PC-3 (cell line): ENCODE data around the gene UBE3D. TPM values are rescaled to one million over a fixed set of nuclear protein-coding genes. Genes with fewer than 3 reads are reported as not detected.
"Not testable (repeated sequence)": the region's sequence is repeated elsewhere in the genome, so short reads cannot be mapped to it uniquely, and the experiment has no call there.

Experiments used
- ATAC-seq: fragments of 200-7000 bp; cut with Tn5 transposase; 2 replicates; pipeline ENCODE4 v1.9.1; 2020; ENCODE audit warnings: mild to moderate bottlenecking, moderate library complexity
- BruUV-seq: library from RNA; stranded (reverse); fragments of 400-500 nt; replicated peaks from 2 replicates; lab custom pipeline; 2021; lab: Mats Ljungman, UMichigan
- CTCF ChIA-PET: fragments of 300-600 bp; sonication (Branson Sonifier 250); formaldehyde crosslinking; loops from one replicate; lab custom pipeline; 2022; ENCODE audit warnings: antibody characterized with exemption; lab: Charles Lee
- POLR2A ChIA-PET: fragments of 300-600 bp; sonication (Branson Sonifier 250); formaldehyde crosslinking; loops from one replicate; lab custom pipeline; 2022; ENCODE audit warnings: antibody characterized with exemption; ENCODE audit not compliant: unreplicated experiment; lab: Charles Lee
- DNase-seq: peaks from one replicate; pipeline ENCODE4 v3.0.0-alpha.2; 2015
- H2AFZ ChIP-seq: fragments of 300-600 bp; sonication (generic); 2 replicates; pipeline ENCODE4 v1.6.0; 2016; ENCODE audit warnings: antibody characterized with exemption, low read length
- H3F3A ChIP-seq: fragments of 300-600 bp; sonication (generic); one replicate; pipeline ENCODE4 v1.6.0; 2017; ENCODE audit warnings: antibody characterized with exemption, low read length, control low read depth, mild to moderate bottlenecking; ENCODE audit not compliant: unreplicated experiment
- H3K27ac ChIP-seq: fragments of 300-600 bp; sonication (generic); 2 replicates; pipeline ENCODE4 v1.5.1; 2016; ENCODE audit warnings: mild to moderate bottlenecking, low read length
- H3K27me3 ChIP-seq: fragments of 300-600 bp; sonication (generic); 2 replicates; pipeline ENCODE4 v1.6.1; 2016; ENCODE audit warnings: low read length, mixed read lengths
- H3K36me3 ChIP-seq: fragments of 300-600 bp; sonication (generic); 2 replicates; pipeline ENCODE4 v1.6.1; 2016; ENCODE audit warnings: low read depth, mixed run types, low read length, mixed read lengths
- H3K4me1 ChIP-seq: fragments of 300-600 bp; sonication (generic); 2 replicates; pipeline ENCODE4 v1.5.1; 2016; ENCODE audit warnings: low read length; ENCODE audit not compliant: insufficient read depth
- H3K4me2 ChIP-seq: fragments of 300-600 bp; sonication (generic); 2 replicates; pipeline ENCODE4 v1.6.0; 2016; ENCODE audit warnings: low read length
- H3K4me3 ChIP-seq: fragments of 300-600 bp; sonication (generic); 2 replicates; pipeline ENCODE4 v1.5.1; 2016; ENCODE audit warnings: mild to moderate bottlenecking, low read length, mixed read lengths
- H3K79me2 ChIP-seq: fragments of 300-600 bp; sonication (generic); 2 replicates; pipeline ENCODE4 v1.6.1; 2017; ENCODE audit warnings: low read length, mixed read lengths
- H3K9ac ChIP-seq: fragments of 300-600 bp; sonication (generic); 2 replicates; pipeline ENCODE4 v1.6.0; 2016; ENCODE audit warnings: mild to moderate bottlenecking, low read length
- H3K9me2 ChIP-seq: fragments of 300-600 bp; sonication (generic); replicated peaks from 2 replicates; pipeline ENCODE4 v1.6.1; 2016; ENCODE audit warnings: mixed run types, low read length, mixed read lengths
- H3K9me3 ChIP-seq: fragments of 300-600 bp; sonication (generic); 2 replicates; pipeline ENCODE4 v1.6.1; 2016; ENCODE audit warnings: low read length, mixed read lengths
- H4K20me1 ChIP-seq: fragments of 300-600 bp; sonication (generic); 2 replicates; pipeline ENCODE4 v1.6.1; 2016; ENCODE audit warnings: low read length, mixed read lengths
- CTCF ChIP-seq: fragments of 300-600 bp; sonication (generic); conservative IDR thresholded peaks from 2 replicates; pipeline ENCODE4 v1.5.1; 2017; ENCODE audit warnings: antibody characterized with exemption, low read depth, mild to moderate bottlenecking, low read length
- EZH2 ChIP-seq: fragments of 300-600 bp; sonication (generic); IDR thresholded peaks from one replicate; pipeline ENCODE4 v1.6.1; 2017; ENCODE audit warnings: antibody characterized with exemption, mild to moderate bottlenecking, low read length; ENCODE audit not compliant: unreplicated experiment
- EZH2phosphoT487 ChIP-seq: fragments of 300-600 bp; sonication (generic); IDR thresholded peaks from 2 replicates; pipeline ENCODE4 v1.6.1; 2018; ENCODE audit warnings: mild to moderate bottlenecking, antibody characterized with exemption, low read length, borderline replicate concordance
- intact Hi-C: fragments of 100-400 bp; cut with micrococcal nuclease; formaldehyde crosslinking; loops from 2 replicates; pipeline ENCODE4 v1.9.0; 2023
- total RNA-seq: library from RNA; depleted of rRNA; stranded (reverse); fragments of >200 nt; gene quantifications from 2 replicates; pipeline ENCODE4 v1.2.3, GENCODE V29; 2014

The UBE3D gene
- total RNA-seq, 1 experiment from 2014 or later = 5.0 TPM

- Histone ChIP-seq H2AFZ (no peak overlapping the region), H3K79me2 (no peaks in the 10 kb centered on the region), H3K27me3 (no peaks in the 10 kb centered on the region), H3K9ac (no peak overlapping the region), H3F3A (no peaks in the 10 kb centered on the region), H3K4me3 (no peak overlapping the region), H3K9me3 (no peaks in the 10 kb centered on the region), H3K27ac (no peak overlapping the region), H3K9me2 (no peaks in the 10 kb centered on the region), H4K20me1 (no peaks in the 10 kb centered on the region), H3K36me3 (no peaks in the 10 kb centered on the region), H3K4me2 (peak overlapping the region; percentile 49; the same call in 1 of the 2 replicates), H3K4me1 (peaks cover 29% of the 10 kb centered on the region)
- intact Hi-C loops = loop anchor here (5.0 kb wide), 1 partner anchor 116 kb away; no protein-coding TSS in a partner anchor
- no peak for TF ChIP-seq CTCF
- TF ChIP-seq EZH2phosphoT487 = no peak
- no peak for TF ChIP-seq EZH2
- peak; percentile 84 for DNase-seq
- no TSS peak for BruUV-seq
- ChIA-PET POLR2A (no interaction called here), CTCF (interaction anchor here (1.2 kb wide), 1 partner anchor 215 kb away, joined by 3 read pairs; no protein-coding TSS in a partner anchor)
- ATAC-seq = peak; percentile 72
Measured at GRCh38 chr6:82861121-82861520, 204.5 kb downstream of the UBE3D start.

- BruUV-seq, ATAC-seq, H2AFZ ChIP-seq, H3K9me3 ChIP-seq, H3F3A ChIP-seq, POLR2A ChIA-PET, H3K79me2 ChIP-seq, intact Hi-C loops, H3K27ac ChIP-seq, H4K20me1 ChIP-seq, H3K4me3 ChIP-seq, H3K9me2 ChIP-seq, H3K27me3 ChIP-seq, DNase-seq, H3K4me2 ChIP-seq, H3K4me1 ChIP-seq, CTCF ChIA-PET, H3K36me3 ChIP-seq, H3K9ac ChIP-seq: not testable (repeated sequence)
Measured at GRCh38 chr6:82856077-82856476, 209.6 kb downstream of the UBE3D start.

GRCh38 chr6:82852904-82853303 lies 212.7 kb downstream of the UBE3D start:
- ATAC-seq, H3K9me3 ChIP-seq, H3K9ac ChIP-seq, H3K27ac ChIP-seq, POLR2A ChIA-PET, H3K4me1 ChIP-seq, H3K4me2 ChIP-seq, H4K20me1 ChIP-seq, H2AFZ ChIP-seq, H3K79me2 ChIP-seq, H3F3A ChIP-seq, H3K4me3 ChIP-seq, BruUV-seq, H3K27me3 ChIP-seq, H3K36me3 ChIP-seq, H3K9me2 ChIP-seq, intact Hi-C loops, DNase-seq, CTCF ChIA-PET: not testable (repeated sequence)

DNA sequence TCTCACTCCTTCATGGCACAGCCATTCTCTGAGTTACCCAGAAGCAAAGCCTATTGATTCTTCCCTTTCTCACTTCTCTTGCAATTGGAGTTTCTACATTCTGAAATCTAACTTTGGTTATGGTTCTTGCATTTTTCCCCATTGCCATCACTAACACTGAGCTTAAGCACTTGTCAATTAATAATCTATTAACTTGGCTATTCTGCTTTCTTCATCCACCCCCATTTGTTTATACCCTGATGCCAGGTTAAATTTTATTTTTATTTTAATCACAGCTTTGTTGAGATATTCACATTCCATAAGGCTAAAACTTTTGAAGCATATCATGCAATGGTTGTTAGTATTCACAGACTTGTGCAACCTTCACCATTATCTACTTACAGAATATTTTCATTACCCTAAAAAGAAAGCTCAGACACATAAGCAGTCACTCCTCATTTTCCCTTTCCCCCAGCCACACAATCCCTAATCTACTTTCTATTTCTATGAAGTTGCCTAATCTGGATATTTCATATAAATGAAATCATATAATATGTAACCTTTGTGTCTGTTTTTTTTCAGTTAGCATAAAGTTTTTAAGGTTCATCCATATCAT lies 222.3 kb downstream of the UBE3D start:
- no peaks in the 10 kb centered on the region for H3K4me1 ChIP-seq
- H3K79me2 ChIP-seq = no peaks in the 10 kb centered on the region
- H2AFZ ChIP-seq = no peak overlapping the region
- DNase-seq = no peak
- POLR2A ChIA-PET = no interaction called here
- H3K4me2 ChIP-seq = no peak overlapping the region
- no peaks in the 10 kb centered on the region for H3K36me3 ChIP-seq
- H3K27me3 ChIP-seq = no peaks in the 10 kb centered on the region
- ATAC-seq = no peak
- H3K9ac ChIP-seq = no peak overlapping the region
- no peak overlapping the region for H3K27ac ChIP-seq
- CTCF ChIA-PET = no interaction called here
- H4K20me1 ChIP-seq = no peaks in the 10 kb centered on the region
- H3K4me3 ChIP-seq = no peak overlapping the region
- H3K9me2 ChIP-seq = no peaks in the 10 kb centered on the region
- H3K9me3 ChIP-seq = no peaks in the 10 kb centered on the region
- intact Hi-C loops = no loop called here
- no peaks in the 10 kb centered on the region for H3F3A ChIP-seq
- TF ChIP-seq EZH2phosphoT487 (no peak), CTCF (no peak), EZH2 (no peak)
- no TSS peak for BruUV-seq
